HG02981 (cell line): ENCODE data around the gene RECK.
A peak's percentile ranks its signal among the peaks of the same experiment; 100 is the strongest.
"Not testable (repeated sequence)": the region's sequence is repeated elsewhere in the genome, so short reads cannot be mapped to it uniquely, and the experiment has no call there.

Experiments used
- ATAC-seq: cut with Tn5 transposase; IDR thresholded peaks from one replicate; pipeline ENCODE4 v1.9.1; 2021; ENCODE audit warnings: mild to moderate bottlenecking, moderate library complexity; ENCODE audit not compliant: unreplicated experiment

The RECK gene

GRCh38 chr9:36152741-36153438, 116.2 kb downstream of the RECK start:
- ATAC-seq, result no peak

- ATAC-seq, result no peak
Measured at GRCh38 chr9:36153746-36154145, 117.0 kb downstream of the RECK start.

GRCh38 chr9:36154331-36154952, 117.7 kb downstream of the RECK start:
- no peak for ATAC-seq

- no peak for ATAC-seq
Measured at GRCh38 chr9:36156116-36156515, 119.4 kb downstream of the RECK start.

- ATAC-seq, result no peak
Measured at GRCh38 chr9:36158122-36158521, 121.4 kb downstream of the RECK start.

GRCh38 chr9:36158917-36159316, 122.2 kb downstream of the RECK start:
- ATAC-seq, result no peak

GRCh38 chr9:36159509-36159908, 122.8 kb downstream of the RECK start:
- ATAC-seq, result not testable (repeated sequence)

- not testable (repeated sequence) for ATAC-seq
Measured at GRCh38 chr9:36160126-36160525, 123.4 kb downstream of the RECK start.

GRCh38 chr9:36161187-36161586, 124.5 kb downstream of the RECK start:
- ATAC-seq, result no peak

GRCh38 chr9:36162211-36162738, 125.6 kb downstream of the RECK start:
- ATAC-seq, result no peak

- ATAC-seq, result no peak
Measured at GRCh38 chr9:36163049-36163785, 126.5 kb downstream of the RECK start.

- ATAC-seq, result no peak
Measured at GRCh38 chr9:36163786-36164170, 127.1 kb downstream of the RECK start.

- no peak for ATAC-seq
Measured at GRCh38 chr9:36164372-36164771, 127.7 kb downstream of the RECK start.

GRCh38 chr9:36164989-36165388, 128.3 kb downstream of the RECK start:
- ATAC-seq, result no peak

GRCh38 chr9:36165826-36166167, 129.1 kb downstream of the RECK start:
- ATAC-seq, result no peak

GRCh38 chr9:36166168-36166927, 129.6 kb downstream of the RECK start:
- peak; percentile 68 for ATAC-seq

GRCh38 chr9:36169166-36169565, 132.5 kb downstream of the RECK start, which contains the start of gene CCIN:
TSS of gene CCIN (plus strand) at chr9:36169388. CDS start at chr9:36169503, 115 bp downstream.
- no peak for ATAC-seq

- no peak for ATAC-seq
Measured at GRCh38 chr9:36169708-36170107, 133.0 kb downstream of the RECK start.

GRCh38 chr9:36170531-36170930, 133.8 kb downstream of the RECK start:
- no peak for ATAC-seq

GRCh38 chr9:36173861-36174260, 137.1 kb downstream of the RECK start:
- ATAC-seq, result no peak
